CD4-positive, alpha-beta T cell treated with Interleukin-1 beta for 1 hour (primary cell): ENCODE results near the gene MKI67.
"Not testable (repeated sequence)": the region's sequence is repeated elsewhere in the genome, so short reads cannot be mapped to it uniquely, and the experiment has no call there.

ENCODE experiments used
- DNase-seq, 2 donors: peaks; one replicate each; pipeline ENCODE4 v3.0.0-alpha.2; 2020 to 2022

MKI67 gene

GRCh38 chr10:128125944-128126764 is at the start of gene MKI67:
Gene MKI67 (minus strand): TSS chr10:128126423. CDS start chr10:128125667, 756 bp downstream.
- peak; percentile 90 to 92 for DNase-seq

- no peak for DNase-seq
Measured at GRCh38 chr10:128174581-128175559, 48.6 kb upstream of the MKI67 start.

- DNase-seq = no peak
Measured at GRCh38 chr10:128173386-128173785, 47.2 kb upstream of the MKI67 start.

- no peak for DNase-seq
Measured at GRCh38 chr10:128172756-128173155, 46.5 kb upstream of the MKI67 start.

GRCh38 chr10:128169811-128170379 is 43.7 kb upstream of the MKI67 start:
- DNase-seq = no peak

- no peak for DNase-seq
Measured at GRCh38 chr10:128167926-128168520, 41.8 kb upstream of the MKI67 start.

- DNase-seq = not testable (repeated sequence)
Measured at GRCh38 chr10:128167123-128167522, 40.9 kb upstream of the MKI67 start.

GRCh38 chr10:128166151-128166550 is 39.9 kb upstream of the MKI67 start:
- DNase-seq = no peak

GRCh38 chr10:128165536-128165935 is 39.3 kb upstream of the MKI67 start:
- DNase-seq = no peak

- DNase-seq = no peak
Measured at GRCh38 chr10:128163701-128164100, 37.5 kb upstream of the MKI67 start.

GRCh38 chr10:128161031-128161430 is 34.8 kb upstream of the MKI67 start:
- no peak for DNase-seq

- DNase-seq = no peak
Measured at GRCh38 chr10:128160297-128160711, 34.1 kb upstream of the MKI67 start.

GRCh38 chr10:128158021-128158795 is 32.0 kb upstream of the MKI67 start:
- no peak for DNase-seq

- no peak for DNase-seq
Measured at GRCh38 chr10:128156999-128157755, 31.0 kb upstream of the MKI67 start.

GRCh38 chr10:128152741-128153580 is 26.7 kb upstream of the MKI67 start:
- no peak for DNase-seq

- no peak for DNase-seq
Measured at GRCh38 chr10:128151031-128151430, 24.8 kb upstream of the MKI67 start.

- DNase-seq = no peak
Measured at GRCh38 chr10:128150561-128150960, 24.3 kb upstream of the MKI67 start.

GRCh38 chr10:128150045-128150493 is 23.8 kb upstream of the MKI67 start:
- peak; percentile 81 for DNase-seq

GRCh38 chr10:128149267-128150014 is 23.2 kb upstream of the MKI67 start:
- no peak for DNase-seq
